Panc1 (cell line): ENCODE data around the gene NPR2. TPM values are rescaled to one million over a fixed set of nuclear protein-coding genes. Genes with fewer than 3 reads are reported as not detected.
A peak's percentile ranks its signal among the peaks of the same experiment; 100 is the strongest.

Experiments
- ATAC-seq: fragments of 200-7000 bp; cut with Tn5 transposase; 2 replicates; pipeline ENCODE4 v1.9.1; 2020; ENCODE audit warnings: mild to moderate bottlenecking, moderate library complexity
- BruUV-seq: library from RNA; stranded (reverse); fragments of 400-500 nt; replicated peaks from 2 replicates; lab custom pipeline; 2021; lab: Mats Ljungman, UMichigan
- CTCF ChIA-PET: fragments of 300-600 bp; sonication (Branson Sonifier 250); formaldehyde crosslinking; loops from one replicate; lab custom pipeline; 2022; ENCODE audit warnings: antibody characterized with exemption; lab: Charles Lee
- POLR2A ChIA-PET: fragments of 300-600 bp; sonication (Branson Sonifier 250); formaldehyde crosslinking; loops from one replicate; lab custom pipeline; 2022; ENCODE audit warnings: antibody characterized with exemption; lab: Charles Lee
- DNase-seq: peaks from one replicate; pipeline ENCODE4 v3.0.0-alpha.2; 2010; ENCODE audit warnings: low read depth, low spot score
- H3K27ac ChIP-seq: 2 replicates; pipeline ENCODE4 v1.5.1; 2011; ENCODE audit warnings: mild to moderate bottlenecking, low read length, inconsistent platforms
- H3K27me3 ChIP-seq: fragments of 200-500 bp; sonication (Bioruptor generic); 2 replicates; pipeline ENCODE4 v1.6.0; 2014; ENCODE audit warnings: low read length, inconsistent platforms; ENCODE audit not compliant: control insufficient read depth, insufficient read depth
- H3K36me3 ChIP-seq: fragments of 200-500 bp; sonication (Bioruptor generic); 2 replicates; pipeline ENCODE4 v1.5.1; 2014; ENCODE audit warnings: inconsistent platforms, mild to moderate bottlenecking, low read length, moderate library complexity; ENCODE audit not compliant: control insufficient read depth, insufficient read depth
- H3K4me1 ChIP-seq: 2 replicates; pipeline ENCODE4 v1.5.1; 2011; ENCODE audit warnings: inconsistent platforms, mild to moderate bottlenecking, low read length, moderate library complexity; ENCODE audit not compliant: control insufficient read depth, insufficient read depth
- H3K4me3 ChIP-seq, 2 experiments: 2 replicates each; pipeline ENCODE4 v1.5.1; 2011 to 2012; ENCODE audit warnings: low read depth in 2 of 2, low read length in 2 of 2, mild to moderate bottlenecking in 2 of 2, inconsistent platforms in 1 of 2, moderate library complexity in 1 of 2
- H3K9me3 ChIP-seq: fragments of 200-500 bp; sonication (Bioruptor generic); 2 replicates; pipeline ENCODE4 v1.5.1; 2014; ENCODE audit warnings: low read depth, mild to moderate bottlenecking, inconsistent platforms, low read length, moderate library complexity; ENCODE audit not compliant: control insufficient read depth, insufficient read depth
- POLR2AphosphoS5 ChIP-seq: IDR thresholded peaks from 2 replicates; pipeline ENCODE4 v1.6.1; 2012; ENCODE audit warnings: mild to moderate bottlenecking, low read depth, low read length, moderate library complexity
- SIN3A ChIP-seq: IDR thresholded peaks from 2 replicates; pipeline ENCODE4 v1.6.1; 2012; ENCODE audit warnings: low read depth, mild to moderate bottlenecking, low read length, moderate library complexity, borderline replicate concordance; ENCODE audit not compliant: insufficient read depth
- TCF7L2 ChIP-seq: IDR thresholded peaks from 2 replicates; pipeline ENCODE4 v1.6.1; 2011; ENCODE audit warnings: mild to moderate bottlenecking, low read depth, low read length, inconsistent platforms
- in situ Hi-C: cut with HindIII; loops from 2 replicates; pipeline ENCODE4 v1.10.0; 2016; ENCODE audit warnings: low sequenced_read_pairs, low pct_unique_long_range_greater_than_20kb
- intact Hi-C: fragments of 100-400 bp; cut with micrococcal nuclease; formaldehyde crosslinking; loops from one replicate; pipeline ENCODE4 v1.10.0; 2022; ENCODE audit not compliant: unreplicated experiment
- total RNA-seq: library from RNA; stranded (reverse); gene quantifications from one replicate; pipeline ENCODE4 v1.2.1, GENCODE V29; 2021; ENCODE audit not compliant: unreplicated experiment
- TF ChIP-seq, protein P1 (sequence below): fragments of 450-650 bp; IDR thresholded peaks from 2 replicates; pipeline ENCODE4 v1.5.1; 2017; ENCODE audit warnings: mild to moderate bottlenecking
- TF ChIP-seq, protein P2 (sequence below), 2 experiments: IDR thresholded peaks; 2 replicates each; pipeline ENCODE4 v1.6.1; 2011 to 2012; ENCODE audit warnings: low read depth in 2 of 2, control low read depth in 1 of 2, low read length in 1 of 2, mild to moderate bottlenecking in 1 of 2, moderate library complexity in 1 of 2; ENCODE audit not compliant: insufficient read depth in 1 of 2

Gene NPR2
- total RNA-seq, 1 experiment from 2014 or later: 12.2 TPM

DNA sequence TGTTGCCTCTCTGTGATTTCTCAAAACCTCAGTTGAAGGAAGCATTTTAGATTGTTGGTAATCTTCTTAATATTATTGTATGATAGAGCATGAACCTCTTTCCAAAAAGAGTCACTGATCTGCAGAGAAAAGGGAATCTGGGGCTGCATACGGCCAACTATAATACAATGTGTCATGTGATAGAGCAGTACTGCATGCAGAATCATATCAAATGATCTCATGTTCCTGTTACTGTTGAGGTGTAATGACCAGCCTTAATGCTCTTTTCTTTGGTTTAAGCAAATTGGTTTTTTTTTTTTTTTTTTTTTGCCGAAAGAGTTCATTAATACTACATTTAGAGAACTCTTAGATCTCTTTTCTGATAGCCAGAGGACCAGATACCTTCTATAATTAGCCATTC, 24.4 kb upstream of the NPR2 start:
- H3K27me3 ChIP-seq: no peaks in the 10 kb centered on the region
- peaks cover 8% of the 10 kb centered on the region for H3K4me1 ChIP-seq
- BruUV-seq: TSS peak; percentile 38
- TF ChIP-seq, protein P1, sequence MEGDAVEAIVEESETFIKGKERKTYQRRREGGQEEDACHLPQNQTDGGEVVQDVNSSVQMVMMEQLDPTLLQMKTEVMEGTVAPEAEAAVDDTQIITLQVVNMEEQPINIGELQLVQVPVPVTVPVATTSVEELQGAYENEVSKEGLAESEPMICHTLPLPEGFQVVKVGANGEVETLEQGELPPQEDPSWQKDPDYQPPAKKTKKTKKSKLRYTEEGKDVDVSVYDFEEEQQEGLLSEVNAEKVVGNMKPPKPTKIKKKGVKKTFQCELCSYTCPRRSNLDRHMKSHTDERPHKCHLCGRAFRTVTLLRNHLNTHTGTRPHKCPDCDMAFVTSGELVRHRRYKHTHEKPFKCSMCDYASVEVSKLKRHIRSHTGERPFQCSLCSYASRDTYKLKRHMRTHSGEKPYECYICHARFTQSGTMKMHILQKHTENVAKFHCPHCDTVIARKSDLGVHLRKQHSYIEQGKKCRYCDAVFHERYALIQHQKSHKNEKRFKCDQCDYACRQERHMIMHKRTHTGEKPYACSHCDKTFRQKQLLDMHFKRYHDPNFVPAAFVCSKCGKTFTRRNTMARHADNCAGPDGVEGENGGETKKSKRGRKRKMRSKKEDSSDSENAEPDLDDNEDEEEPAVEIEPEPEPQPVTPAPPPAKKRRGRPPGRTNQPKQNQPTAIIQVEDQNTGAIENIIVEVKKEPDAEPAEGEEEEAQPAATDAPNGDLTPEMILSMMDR: no peak
- no peak for TF ChIP-seq POLR2AphosphoS5
- TF ChIP-seq TCF7L2: no peak
- no peak for TF ChIP-seq SIN3A
- TF ChIP-seq, protein P2, sequence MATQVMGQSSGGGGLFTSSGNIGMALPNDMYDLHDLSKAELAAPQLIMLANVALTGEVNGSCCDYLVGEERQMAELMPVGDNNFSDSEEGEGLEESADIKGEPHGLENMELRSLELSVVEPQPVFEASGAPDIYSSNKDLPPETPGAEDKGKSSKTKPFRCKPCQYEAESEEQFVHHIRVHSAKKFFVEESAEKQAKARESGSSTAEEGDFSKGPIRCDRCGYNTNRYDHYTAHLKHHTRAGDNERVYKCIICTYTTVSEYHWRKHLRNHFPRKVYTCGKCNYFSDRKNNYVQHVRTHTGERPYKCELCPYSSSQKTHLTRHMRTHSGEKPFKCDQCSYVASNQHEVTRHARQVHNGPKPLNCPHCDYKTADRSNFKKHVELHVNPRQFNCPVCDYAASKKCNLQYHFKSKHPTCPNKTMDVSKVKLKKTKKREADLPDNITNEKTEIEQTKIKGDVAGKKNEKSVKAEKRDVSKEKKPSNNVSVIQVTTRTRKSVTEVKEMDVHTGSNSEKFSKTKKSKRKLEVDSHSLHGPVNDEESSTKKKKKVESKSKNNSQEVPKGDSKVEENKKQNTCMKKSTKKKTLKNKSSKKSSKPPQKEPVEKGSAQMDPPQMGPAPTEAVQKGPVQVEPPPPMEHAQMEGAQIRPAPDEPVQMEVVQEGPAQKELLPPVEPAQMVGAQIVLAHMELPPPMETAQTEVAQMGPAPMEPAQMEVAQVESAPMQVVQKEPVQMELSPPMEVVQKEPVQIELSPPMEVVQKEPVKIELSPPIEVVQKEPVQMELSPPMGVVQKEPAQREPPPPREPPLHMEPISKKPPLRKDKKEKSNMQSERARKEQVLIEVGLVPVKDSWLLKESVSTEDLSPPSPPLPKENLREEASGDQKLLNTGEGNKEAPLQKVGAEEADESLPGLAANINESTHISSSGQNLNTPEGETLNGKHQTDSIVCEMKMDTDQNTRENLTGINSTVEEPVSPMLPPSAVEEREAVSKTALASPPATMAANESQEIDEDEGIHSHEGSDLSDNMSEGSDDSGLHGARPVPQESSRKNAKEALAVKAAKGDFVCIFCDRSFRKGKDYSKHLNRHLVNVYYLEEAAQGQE (IDR thresholded peaks at IDR 0.05; ENCODE audit: insufficient read depth in 1 of 2, low read depth in 2 of 2, low read length in 1 of 2): no peak
- H3K4me3 ChIP-seq: no peak overlapping the region
- POLR2A ChIA-PET: no interaction called here
- DNase-seq: no peak
- no peaks in the 10 kb centered on the region for H3K36me3 ChIP-seq
- ATAC-seq: no peak
- H3K9me3 ChIP-seq: no peaks in the 10 kb centered on the region
- no peak overlapping the region for H3K27ac ChIP-seq
- in situ Hi-C loops: no loop called here
- intact Hi-C loops: no loop called here
- CTCF ChIA-PET: no interaction called here

DNA sequence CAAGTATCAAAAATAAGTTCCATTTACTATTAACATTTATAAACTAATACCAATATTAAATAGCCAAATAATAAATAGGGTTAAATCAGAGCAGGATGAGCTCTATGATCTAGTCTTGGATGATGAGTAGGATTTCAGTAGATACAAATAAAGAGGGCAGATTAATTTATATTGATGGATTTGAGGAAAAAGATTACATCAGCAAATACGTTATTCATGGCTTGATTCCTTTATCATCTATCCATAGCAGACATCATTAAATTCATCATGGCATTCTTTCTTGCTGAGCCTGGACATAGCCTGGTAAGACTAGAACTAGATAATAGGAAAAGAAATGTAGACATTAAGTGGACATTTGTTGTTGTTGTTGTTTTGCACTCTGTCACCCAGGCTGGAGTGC, 23.9 kb upstream of the NPR2 start:
- in situ Hi-C loops: no loop called here
- intact Hi-C loops: no loop called here
- Histone ChIP-seq H3K36me3 (no peaks in the 10 kb centered on the region), H3K27me3 (no peaks in the 10 kb centered on the region), H3K9me3 (no peaks in the 10 kb centered on the region), H3K27ac (no peak overlapping the region), H3K4me3 (no peak overlapping the region), H3K4me1 (peaks cover 8% of the 10 kb centered on the region)
- TF ChIP-seq POLR2AphosphoS5 (no peak), SIN3A (no peak), TCF7L2 (no peak)
- TF ChIP-seq, protein P2 (IDR thresholded peaks at IDR 0.05; ENCODE audit: insufficient read depth in 1 of 2, low read depth in 2 of 2, low read length in 1 of 2): no peak
- TF ChIP-seq, protein P1: no peak
- no peak for ATAC-seq
- no TSS peak for BruUV-seq
- DNase-seq: no peak
- POLR2A ChIA-PET: no interaction called here
- CTCF ChIA-PET: no interaction called here
